DND-41 (cell line): ENCODE measurements around the gene FLT3.

Experiments used
- ATAC-seq: fragments of 200-7000 bp; cut with Tn5 transposase; 3 replicates; pipeline ENCODE4 v1.9.1; 2021; ENCODE audit warnings: low read depth; ENCODE audit not compliant: insufficient read depth
- DNase-seq: peaks from one replicate; pipeline ENCODE4 v3.0.0-alpha.2; 2020
- H2AFZ ChIP-seq: 2 replicates; pipeline ENCODE4 v1.6.0; 2012; ENCODE audit warnings: low read depth, low read length
- H3K27ac ChIP-seq: 2 replicates; pipeline ENCODE4 v1.5.1; 2012; ENCODE audit warnings: low read length, inconsistent platforms
- H3K27me3 ChIP-seq: fragments of 200-600 bp; sonication (generic); 2 replicates; pipeline ENCODE4 v1.6.0; 2012; ENCODE audit warnings: low read length, mild to moderate bottlenecking, inconsistent platforms; ENCODE audit not compliant: insufficient read depth, poor library complexity
- H3K36me3 ChIP-seq: 2 replicates; pipeline ENCODE4 v1.5.1; 2012; ENCODE audit warnings: low read length, inconsistent platforms; ENCODE audit not compliant: insufficient read depth
- H3K4me1 ChIP-seq: 2 replicates; pipeline ENCODE4 v1.5.1; 2012; ENCODE audit warnings: mild to moderate bottlenecking, low read length; ENCODE audit not compliant: insufficient read depth
- H3K4me2 ChIP-seq: 2 replicates; pipeline ENCODE4 v1.6.0; 2012; ENCODE audit warnings: mild to moderate bottlenecking, moderate library complexity, low read length, inconsistent platforms; ENCODE audit not compliant: insufficient read depth
- H3K4me3 ChIP-seq, 2 experiments: fragments of 200-600 bp in 1 of 2; shearing (Covaris generic) in 1 of 2; 2 replicates each; pipeline ENCODE4 v1.5.1; 2012 to 2016; ENCODE audit warnings: inconsistent platforms in 2 of 2, low read length in 2 of 2, mild to moderate bottlenecking in 2 of 2, low read depth in 1 of 2, moderate library complexity in 1 of 2
- H3K79me2 ChIP-seq: 2 replicates; pipeline ENCODE4 v1.6.0; 2012; ENCODE audit warnings: low read length, inconsistent platforms; ENCODE audit not compliant: insufficient read depth
- H3K9ac ChIP-seq: 2 replicates; pipeline ENCODE4 v1.6.0; 2012; ENCODE audit warnings: low read depth, mild to moderate bottlenecking, inconsistent platforms, low read length, moderate library complexity
- H3K9me3 ChIP-seq: 2 replicates; pipeline ENCODE4 v1.5.1; 2012; ENCODE audit warnings: low read length, moderate library complexity, mild to moderate bottlenecking, inconsistent platforms; ENCODE audit not compliant: insufficient read depth, severe bottlenecking
- H4K20me1 ChIP-seq: 2 replicates; pipeline ENCODE4 v1.6.0; 2012; ENCODE audit warnings: low read length; ENCODE audit not compliant: insufficient read depth
- EZH2 ChIP-seq: IDR thresholded peaks from 3 replicates; pipeline ENCODE4 v1.6.1; 2012; ENCODE audit warnings: borderline replicate concordance, low read depth, mild to moderate bottlenecking, moderate library complexity, low read length, inconsistent platforms; ENCODE audit not compliant: severe bottlenecking
- TF ChIP-seq, protein P1 (sequence below): IDR thresholded peaks from 2 replicates; pipeline ENCODE4 v1.5.1; 2012; ENCODE audit warnings: borderline replicate concordance, low read length, moderate library complexity, mild to moderate bottlenecking; ENCODE audit not compliant: poor library complexity, severe bottlenecking; ENCODE audit errors: extremely low read depth

Gene FLT3

DNA sequence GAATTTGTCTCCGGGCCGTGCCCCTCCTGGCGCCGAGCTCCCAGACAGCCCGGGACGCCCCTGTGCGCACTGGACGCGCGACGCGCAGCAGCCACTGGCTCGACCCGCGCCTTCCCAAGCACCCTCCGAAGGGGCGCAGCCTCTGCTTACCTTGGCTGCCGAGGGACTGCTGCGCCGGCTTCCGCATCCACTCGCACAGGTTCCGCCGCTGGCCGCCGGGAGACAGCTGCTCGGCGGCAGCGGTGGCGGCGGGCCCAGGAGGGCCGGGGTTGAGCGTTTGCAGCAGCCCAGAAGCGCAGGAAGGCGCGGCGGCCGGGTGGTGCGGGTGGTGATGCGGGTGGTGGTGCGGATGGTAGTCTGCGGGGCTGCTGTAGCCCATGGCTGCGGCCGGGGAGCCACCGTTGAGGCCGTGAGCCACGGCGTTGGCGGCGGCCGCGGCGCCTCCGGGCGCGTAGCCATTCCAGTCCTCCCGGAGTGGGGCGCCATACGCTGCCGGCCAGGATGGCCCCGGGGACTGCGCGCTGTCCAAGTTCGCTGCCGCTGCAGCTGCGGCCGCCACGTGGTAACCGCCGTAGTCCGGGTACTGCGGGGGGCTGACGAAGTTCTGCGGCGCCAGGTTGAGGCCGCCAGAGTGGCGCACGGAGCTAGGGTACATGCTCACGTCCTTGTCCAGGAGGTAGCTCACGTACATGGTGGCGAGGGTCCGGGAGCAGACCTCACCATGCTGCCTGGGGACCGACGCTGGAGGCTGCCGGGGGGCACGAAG lies 131.9 kb downstream of the FLT3 start:
- no peak overlapping the region for H3K27ac ChIP-seq
- no peak overlapping the region for H3K9ac ChIP-seq
- H3K4me1 ChIP-seq: no peaks in the 10 kb centered on the region
- no peaks in the 10 kb centered on the region for H3K36me3 ChIP-seq
- TF ChIP-seq, protein P1, sequence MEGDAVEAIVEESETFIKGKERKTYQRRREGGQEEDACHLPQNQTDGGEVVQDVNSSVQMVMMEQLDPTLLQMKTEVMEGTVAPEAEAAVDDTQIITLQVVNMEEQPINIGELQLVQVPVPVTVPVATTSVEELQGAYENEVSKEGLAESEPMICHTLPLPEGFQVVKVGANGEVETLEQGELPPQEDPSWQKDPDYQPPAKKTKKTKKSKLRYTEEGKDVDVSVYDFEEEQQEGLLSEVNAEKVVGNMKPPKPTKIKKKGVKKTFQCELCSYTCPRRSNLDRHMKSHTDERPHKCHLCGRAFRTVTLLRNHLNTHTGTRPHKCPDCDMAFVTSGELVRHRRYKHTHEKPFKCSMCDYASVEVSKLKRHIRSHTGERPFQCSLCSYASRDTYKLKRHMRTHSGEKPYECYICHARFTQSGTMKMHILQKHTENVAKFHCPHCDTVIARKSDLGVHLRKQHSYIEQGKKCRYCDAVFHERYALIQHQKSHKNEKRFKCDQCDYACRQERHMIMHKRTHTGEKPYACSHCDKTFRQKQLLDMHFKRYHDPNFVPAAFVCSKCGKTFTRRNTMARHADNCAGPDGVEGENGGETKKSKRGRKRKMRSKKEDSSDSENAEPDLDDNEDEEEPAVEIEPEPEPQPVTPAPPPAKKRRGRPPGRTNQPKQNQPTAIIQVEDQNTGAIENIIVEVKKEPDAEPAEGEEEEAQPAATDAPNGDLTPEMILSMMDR: no peak
- no peak for TF ChIP-seq EZH2
- no peak overlapping the region for H2AFZ ChIP-seq
- no peaks in the 10 kb centered on the region for H4K20me1 ChIP-seq
- DNase-seq (no peak), ATAC-seq (no peak)
- H3K9me3 ChIP-seq: no peaks in the 10 kb centered on the region
- H3K79me2 ChIP-seq: no peaks in the 10 kb centered on the region
- no peak overlapping the region for H3K4me2 ChIP-seq
- H3K4me3 ChIP-seq: no peak overlapping the region
- H3K27me3 ChIP-seq: no peaks in the 10 kb centered on the region

DNA sequence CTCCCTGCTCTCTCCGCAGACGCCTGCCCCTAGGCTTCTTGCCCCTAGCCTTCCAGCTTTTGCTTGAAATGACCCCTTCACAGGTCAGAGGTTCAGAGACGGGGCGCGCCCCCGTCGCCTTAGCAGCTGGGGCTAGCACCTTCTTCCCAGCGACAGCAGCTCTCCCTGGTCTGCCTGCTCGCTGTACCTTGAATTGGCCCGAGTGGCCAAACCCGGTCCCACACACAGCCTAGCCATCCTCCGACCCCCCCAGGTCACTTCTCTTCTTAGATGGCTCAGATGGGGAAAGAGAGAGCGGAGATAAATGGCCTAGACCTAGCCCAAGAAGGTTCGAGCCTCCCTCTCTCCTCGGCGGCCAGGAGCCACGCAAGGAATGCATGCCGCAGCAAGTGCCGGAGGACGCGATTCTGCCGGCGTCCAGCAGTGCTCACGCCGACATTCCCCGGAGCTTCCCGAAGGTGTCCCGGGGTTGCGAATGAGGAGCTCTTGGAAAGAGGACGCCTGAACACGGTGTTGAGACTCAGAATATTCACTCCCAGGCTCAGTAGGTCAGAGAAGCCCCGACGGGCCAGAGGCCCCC lies 132.6 kb downstream of the FLT3 start:
- H3K9ac ChIP-seq: no peak overlapping the region
- H3K27ac ChIP-seq: no peak overlapping the region
- no peak overlapping the region for H3K4me3 ChIP-seq
- ATAC-seq (no peak), DNase-seq (no peak)
- H3K4me2 ChIP-seq: no peak overlapping the region
- no peaks in the 10 kb centered on the region for H3K27me3 ChIP-seq
- H3K9me3 ChIP-seq: no peaks in the 10 kb centered on the region
- no peak overlapping the region for H2AFZ ChIP-seq
- TF ChIP-seq, protein P1: no peak
- TF ChIP-seq EZH2: no peak
- H4K20me1 ChIP-seq: no peaks in the 10 kb centered on the region
- H3K4me1 ChIP-seq: no peaks in the 10 kb centered on the region
- H3K79me2 ChIP-seq: no peaks in the 10 kb centered on the region
- no peaks in the 10 kb centered on the region for H3K36me3 ChIP-seq

DNA sequence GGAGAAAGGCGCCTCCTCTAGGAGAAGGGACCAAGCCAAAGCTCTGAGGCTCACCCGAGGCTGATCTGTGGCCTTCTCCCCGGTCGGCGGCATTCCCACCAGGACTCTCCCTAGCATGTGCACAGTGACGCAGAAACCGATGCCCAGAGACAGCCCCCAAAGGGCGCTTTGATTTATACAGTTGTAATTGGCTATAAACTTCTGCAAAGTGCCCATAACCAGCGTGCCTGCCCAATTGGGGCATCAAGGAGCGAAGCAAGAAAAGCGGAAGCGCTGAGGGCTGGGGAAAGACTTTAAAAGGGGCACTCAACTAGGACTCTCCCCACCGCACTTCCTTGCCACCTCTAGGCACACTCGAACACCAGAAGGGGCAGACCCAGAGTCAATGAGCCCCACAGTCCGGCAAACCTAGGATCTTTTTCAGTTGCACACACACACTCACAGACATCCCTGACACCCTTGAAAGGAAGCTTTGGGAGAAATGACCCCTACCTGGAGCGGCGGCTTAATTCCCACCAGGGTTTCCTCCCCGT lies 133.1 kb downstream of the FLT3 start:
- Histone ChIP-seq H2AFZ (no peak overlapping the region), H3K9ac (no peak overlapping the region), H3K27me3 (no peaks in the 10 kb centered on the region), H3K4me2 (no peak overlapping the region), H3K9me3 (no peaks in the 10 kb centered on the region), H3K4me1 (no peaks in the 10 kb centered on the region), H3K4me3 (no peak overlapping the region), H3K27ac (no peak overlapping the region), H3K79me2 (no peaks in the 10 kb centered on the region), H4K20me1 (no peaks in the 10 kb centered on the region), H3K36me3 (no peaks in the 10 kb centered on the region)
- DNase-seq (no peak), ATAC-seq (no peak)
- TF ChIP-seq, protein P1: no peak
- no peak for TF ChIP-seq EZH2
